ENCODE data around the gene PDE4B. TPM values are rescaled to one million over a fixed set of nuclear protein-coding genes. Genes with fewer than 3 reads are reported as not detected.
A peak's percentile ranks its signal among the peaks of the same experiment; 100 is the strongest.

The PDE4B gene
- total RNA-seq, 3 donors from 2014 or later, result 8.0 to 207 (median 54.4) TPM

DNA sequence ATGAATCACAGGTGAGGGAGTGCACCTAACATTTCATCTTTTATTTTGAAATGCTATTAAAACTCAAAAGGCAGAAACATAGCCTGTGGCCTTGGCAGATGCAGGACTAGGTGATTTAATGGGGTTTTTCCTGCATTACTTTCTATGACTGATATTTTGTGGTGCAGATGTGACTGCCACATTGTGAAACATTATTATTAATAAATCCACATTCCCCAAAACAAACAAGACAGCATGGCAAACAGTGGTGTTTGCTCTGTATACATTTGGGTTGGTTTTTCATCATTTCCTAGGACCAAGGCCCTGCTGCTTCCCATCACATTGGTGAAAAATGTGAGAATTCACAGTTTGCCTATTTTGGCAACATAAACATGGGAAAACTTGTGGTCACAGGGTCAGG, 493.6 kb downstream of the PDE4B start:
- H3K9me3 ChIP-seq, result no peaks in the 10 kb centered on the region
- no peak for DNase-seq (ENCODE audit: low spot score in 2 of 2)
- no peak overlapping the region for H3K4me3 ChIP-seq
- no peaks in the 10 kb centered on the region for H3K27me3 ChIP-seq
- intact Hi-C loops (cut with DNase I; ENCODE audit: low total_unique reads), result no loop called here
- H3K27ac ChIP-seq, result peak overlapping the region in 1 of 2 donors; percentile 33
- peaks cover 0 to 9% of the 10 kb centered on the region in 2 donors for H3K4me1 ChIP-seq
- no peak for TF ChIP-seq POLR2A (IDR thresholded peaks at IDR 0.05)
- TF ChIP-seq, protein P1, sequence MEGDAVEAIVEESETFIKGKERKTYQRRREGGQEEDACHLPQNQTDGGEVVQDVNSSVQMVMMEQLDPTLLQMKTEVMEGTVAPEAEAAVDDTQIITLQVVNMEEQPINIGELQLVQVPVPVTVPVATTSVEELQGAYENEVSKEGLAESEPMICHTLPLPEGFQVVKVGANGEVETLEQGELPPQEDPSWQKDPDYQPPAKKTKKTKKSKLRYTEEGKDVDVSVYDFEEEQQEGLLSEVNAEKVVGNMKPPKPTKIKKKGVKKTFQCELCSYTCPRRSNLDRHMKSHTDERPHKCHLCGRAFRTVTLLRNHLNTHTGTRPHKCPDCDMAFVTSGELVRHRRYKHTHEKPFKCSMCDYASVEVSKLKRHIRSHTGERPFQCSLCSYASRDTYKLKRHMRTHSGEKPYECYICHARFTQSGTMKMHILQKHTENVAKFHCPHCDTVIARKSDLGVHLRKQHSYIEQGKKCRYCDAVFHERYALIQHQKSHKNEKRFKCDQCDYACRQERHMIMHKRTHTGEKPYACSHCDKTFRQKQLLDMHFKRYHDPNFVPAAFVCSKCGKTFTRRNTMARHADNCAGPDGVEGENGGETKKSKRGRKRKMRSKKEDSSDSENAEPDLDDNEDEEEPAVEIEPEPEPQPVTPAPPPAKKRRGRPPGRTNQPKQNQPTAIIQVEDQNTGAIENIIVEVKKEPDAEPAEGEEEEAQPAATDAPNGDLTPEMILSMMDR (IDR thresholded peaks at IDR 0.05), result no peak
- TF ChIP-seq POLR2AphosphoS5 (IDR thresholded peaks at IDR 0.05), result no peak
- H3K36me3 ChIP-seq, result no peaks in the 10 kb centered on the region

DNA sequence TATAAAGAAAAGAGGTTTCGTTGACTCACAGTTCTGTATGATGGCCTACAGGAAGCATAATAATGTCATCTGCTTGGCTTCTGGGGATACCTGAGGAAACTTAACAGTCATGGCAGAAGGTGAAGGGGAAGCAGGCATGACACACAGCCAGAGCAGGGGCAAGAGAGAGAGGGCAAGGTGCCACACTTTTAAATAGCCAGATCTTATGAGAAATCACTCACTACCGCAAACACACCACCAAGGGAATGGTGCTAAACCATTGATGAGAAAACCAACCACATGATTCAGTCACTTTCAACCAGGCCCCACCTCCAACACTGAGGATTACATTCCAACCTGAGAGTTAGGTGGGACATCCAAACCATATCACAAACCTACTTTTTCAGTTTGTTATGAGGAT, 495.4 kb downstream of the PDE4B start:
- H3K36me3 ChIP-seq, result no peaks in the 10 kb centered on the region
- no peak for DNase-seq (ENCODE audit: low spot score in 2 of 2)
- H3K27me3 ChIP-seq, result no peaks in the 10 kb centered on the region
- H3K27ac ChIP-seq, result peak overlapping the region in 1 of 2 donors; percentile 10
- no peaks in the 10 kb centered on the region for H3K9me3 ChIP-seq
- intact Hi-C loops (cut with DNase I; ENCODE audit: low total_unique reads), result no loop called here
- H3K4me1 ChIP-seq, result no peaks in the 10 kb centered on the region
- no peak overlapping the region for H3K4me3 ChIP-seq
- TF ChIP-seq POLR2AphosphoS5 (IDR thresholded peaks at IDR 0.05), result no peak

DNA sequence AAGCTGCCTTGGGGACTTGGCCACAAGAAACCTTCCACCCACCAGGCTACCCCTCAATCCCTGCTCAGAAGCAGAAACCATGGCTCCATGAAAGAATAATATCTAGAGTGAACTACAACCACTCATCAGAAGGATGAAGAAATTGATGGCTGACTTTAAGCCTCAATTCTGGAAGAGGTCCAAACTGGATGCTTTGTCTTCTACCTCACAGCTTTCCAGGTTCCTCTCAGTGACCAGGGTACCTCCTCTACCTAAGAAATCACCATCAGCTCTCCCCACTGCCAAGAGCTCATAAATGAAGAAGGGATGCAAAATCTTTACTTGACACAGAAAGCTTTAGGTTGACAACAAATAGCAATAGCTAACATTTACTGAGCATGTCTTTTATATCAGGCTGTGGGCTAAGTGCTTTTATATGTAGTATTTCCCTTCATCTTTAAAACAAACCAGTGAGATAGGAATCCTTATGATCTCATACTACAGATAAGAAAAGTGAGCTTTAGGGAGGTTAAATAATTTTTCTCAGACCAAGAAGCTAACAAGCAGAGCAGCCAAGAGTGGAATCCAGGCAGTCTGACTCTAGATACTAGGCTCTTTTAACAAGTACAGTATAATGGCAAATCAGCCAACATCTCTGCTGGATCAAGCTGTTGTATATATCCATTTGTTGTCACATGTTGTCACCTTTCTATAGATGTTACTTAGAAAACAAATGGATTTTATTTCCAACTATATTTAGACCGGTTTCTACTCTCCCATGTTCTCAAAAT, 498.3 kb downstream of the PDE4B start:
- Histone ChIP-seq H3K4me1 (peaks cover 0 to 3% of the 10 kb centered on the region in 2 donors), H3K27me3 (no peaks in the 10 kb centered on the region), H3K9me3 (no peaks in the 10 kb centered on the region), H3K36me3 (no peaks in the 10 kb centered on the region), H3K27ac (peak overlapping the region; percentile 15 to 47), H3K4me3 (no peak overlapping the region)
- intact Hi-C loops (cut with DNase I; ENCODE audit: low total_unique reads), result no loop called here
- no peak for TF ChIP-seq POLR2AphosphoS5 (IDR thresholded peaks at IDR 0.05)
- TF ChIP-seq, protein P1 (IDR thresholded peaks at IDR 0.05), result no peak
- TF ChIP-seq POLR2A (IDR thresholded peaks at IDR 0.05), result no peak
- no peak for DNase-seq (ENCODE audit: low spot score in 2 of 2)

DNA sequence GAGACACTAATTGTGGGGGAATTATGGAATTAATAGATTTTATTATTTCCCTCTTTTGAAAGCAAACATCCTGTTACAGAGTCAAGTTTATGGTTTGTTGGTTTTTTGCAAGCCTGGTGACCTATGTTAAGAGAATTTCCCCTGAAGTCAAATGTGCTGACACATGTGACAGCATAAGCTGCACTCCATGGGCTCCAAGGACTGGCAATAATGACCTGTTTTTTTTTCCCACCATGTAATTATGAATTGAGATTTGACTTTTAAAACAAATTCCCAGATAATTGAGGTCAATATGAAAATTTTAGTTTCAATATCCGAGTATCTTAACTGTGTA, 498.8 kb downstream of the PDE4B start:
- no peak for DNase-seq (ENCODE audit: low spot score in 2 of 2)
- Histone ChIP-seq H3K36me3 (no peaks in the 10 kb centered on the region), H3K4me3 (no peak overlapping the region), H3K27me3 (no peaks in the 10 kb centered on the region), H3K9me3 (no peaks in the 10 kb centered on the region), H3K27ac (peak overlapping the region in 1 of 2 donors; percentile 47), H3K4me1 (peaks cover 0 to 7% of the 10 kb centered on the region in 2 donors)
- intact Hi-C loops (cut with DNase I; ENCODE audit: low total_unique reads), result no loop called here
- TF ChIP-seq, protein P1 (IDR thresholded peaks at IDR 0.05), result no peak
- TF ChIP-seq POLR2AphosphoS5 (IDR thresholded peaks at IDR 0.05) (no peak), POLR2A (IDR thresholded peaks at IDR 0.05) (no peak)

DNA sequence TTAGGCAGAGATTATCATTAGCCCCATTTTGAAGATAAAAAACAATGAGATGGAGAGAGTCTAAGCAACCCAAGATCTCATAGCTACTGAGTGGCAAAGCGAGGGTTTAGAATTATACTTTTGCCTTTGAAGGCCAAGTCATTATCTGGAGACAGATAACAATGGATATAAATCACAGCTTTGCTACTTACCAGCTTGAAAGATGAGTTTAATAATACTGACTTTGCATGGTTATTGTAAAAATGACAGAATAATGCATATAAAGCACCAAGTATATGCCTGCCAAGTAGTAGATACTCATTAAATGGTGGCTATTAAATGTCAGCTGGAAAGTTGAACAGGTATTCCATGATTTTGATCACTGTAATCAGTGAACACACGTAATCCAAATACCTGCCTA, 499.6 kb downstream of the PDE4B start:
- no peak for DNase-seq (ENCODE audit: low spot score in 2 of 2)
- H3K9me3 ChIP-seq, result no peaks in the 10 kb centered on the region
- H3K4me1 ChIP-seq, result peaks cover 0 to 7% of the 10 kb centered on the region in 2 donors
- H3K27me3 ChIP-seq, result no peaks in the 10 kb centered on the region
- H3K36me3 ChIP-seq, result no peaks in the 10 kb centered on the region
- peak overlapping the region in 1 of 2 donors; percentile 87 for H3K27ac ChIP-seq
- no peak for TF ChIP-seq POLR2A (IDR thresholded peaks at IDR 0.05)
- no peak for TF ChIP-seq POLR2AphosphoS5 (IDR thresholded peaks at IDR 0.05)
- TF ChIP-seq, protein P1 (IDR thresholded peaks at IDR 0.05), result no peak
- intact Hi-C loops (cut with DNase I; ENCODE audit: low total_unique reads), result loop anchor here (1.0 kb wide), 1 partner anchor 25 kb away; no protein-coding TSS in a partner anchor
- no peak overlapping the region for H3K4me3 ChIP-seq
